DMS114 treated with DMSO at 0.1 percent for 48 hours (cell line): ENCODE measurements around the gene LRRC75A.
"Not testable (repeated sequence)": the region's sequence is repeated elsewhere in the genome, so short reads cannot be mapped to it uniquely, and the experiment has no call there.

Source experiments
- DNase-seq: peaks from one replicate; lab custom pipeline; 2025; ENCODE audit not compliant: unreplicated experiment; lab: John Stamatoyannopoulos, UW

LRRC75A gene

GRCh38 chr17:16455997-16456741 lies 35.8 kb downstream of the LRRC75A start:
- DNase-seq: no peak

DNA sequence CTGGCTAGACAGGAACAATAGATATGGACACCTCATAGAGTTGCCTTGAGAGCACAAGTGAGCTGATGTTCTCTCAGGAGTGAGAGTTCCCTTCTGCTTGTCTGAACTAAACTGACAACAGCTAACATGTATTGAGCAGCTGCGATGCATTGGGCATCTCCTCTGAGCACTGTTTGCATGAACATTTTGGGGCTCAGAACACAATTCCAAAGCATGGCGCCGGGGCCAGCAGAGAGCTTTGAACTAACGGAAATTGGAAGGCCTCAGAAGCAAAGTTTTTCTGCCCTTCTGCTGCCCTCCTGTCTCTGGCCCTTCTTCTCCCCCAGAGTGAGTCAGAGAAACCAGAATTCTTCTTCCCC lies 38.5 kb downstream of the LRRC75A start:
- no peak for DNase-seq

GRCh38 chr17:16452268-16452667 lies 39.7 kb downstream of the LRRC75A start:
- DNase-seq: not testable (repeated sequence)

DNA sequence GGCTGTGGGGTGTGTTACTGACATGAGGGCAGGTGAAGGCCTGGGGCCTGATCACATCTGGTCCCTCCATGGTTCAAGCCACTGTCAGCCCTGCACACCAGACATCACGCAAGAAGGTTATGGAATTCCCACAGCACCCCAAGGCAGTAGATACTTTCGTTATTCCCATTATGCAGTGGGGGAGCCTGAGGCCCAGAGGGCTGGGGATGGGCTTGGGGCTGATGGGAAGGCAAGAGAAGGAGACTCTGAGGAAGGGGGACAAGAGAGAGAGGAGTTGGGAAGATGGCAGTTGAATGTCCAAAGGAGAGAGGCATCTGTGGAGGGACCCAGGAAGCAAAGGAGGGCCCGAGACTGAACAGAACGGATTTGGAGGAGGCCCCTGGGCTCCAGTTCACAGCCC lies 42.0 kb downstream of the LRRC75A start:
- DNase-seq: no peak

- no peak for DNase-seq
Observed at GRCh38 chr17:16449121-16449570, 42.8 kb downstream of the LRRC75A start.

- no peak for DNase-seq
Observed at GRCh38 chr17:16448490-16448889, 43.5 kb downstream of the LRRC75A start.

DNA sequence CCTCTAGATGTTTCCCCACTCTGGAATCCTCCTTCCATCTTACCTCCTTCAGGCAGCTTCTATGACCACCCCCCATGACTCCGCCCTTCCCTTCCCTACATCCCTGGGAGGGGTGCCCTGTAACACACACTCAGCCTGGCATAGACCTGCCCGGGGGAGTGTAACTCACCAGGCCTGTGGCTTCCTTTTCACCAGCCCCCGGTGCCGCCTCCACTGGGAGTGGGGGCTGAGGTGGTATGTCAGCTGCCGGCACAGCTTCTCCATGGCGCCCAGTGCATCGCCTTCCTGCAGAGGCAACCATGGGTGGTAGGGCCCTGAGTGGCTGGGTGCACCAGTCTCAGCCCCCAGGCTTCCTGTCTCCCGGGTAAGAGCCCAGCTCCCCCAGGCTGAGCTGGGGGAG lies 44.3 kb downstream of the LRRC75A start:
- DNase-seq: no peak

GRCh38 chr17:16446338-16446983 lies 45.5 kb downstream of the LRRC75A start:
- no peak for DNase-seq

DNA sequence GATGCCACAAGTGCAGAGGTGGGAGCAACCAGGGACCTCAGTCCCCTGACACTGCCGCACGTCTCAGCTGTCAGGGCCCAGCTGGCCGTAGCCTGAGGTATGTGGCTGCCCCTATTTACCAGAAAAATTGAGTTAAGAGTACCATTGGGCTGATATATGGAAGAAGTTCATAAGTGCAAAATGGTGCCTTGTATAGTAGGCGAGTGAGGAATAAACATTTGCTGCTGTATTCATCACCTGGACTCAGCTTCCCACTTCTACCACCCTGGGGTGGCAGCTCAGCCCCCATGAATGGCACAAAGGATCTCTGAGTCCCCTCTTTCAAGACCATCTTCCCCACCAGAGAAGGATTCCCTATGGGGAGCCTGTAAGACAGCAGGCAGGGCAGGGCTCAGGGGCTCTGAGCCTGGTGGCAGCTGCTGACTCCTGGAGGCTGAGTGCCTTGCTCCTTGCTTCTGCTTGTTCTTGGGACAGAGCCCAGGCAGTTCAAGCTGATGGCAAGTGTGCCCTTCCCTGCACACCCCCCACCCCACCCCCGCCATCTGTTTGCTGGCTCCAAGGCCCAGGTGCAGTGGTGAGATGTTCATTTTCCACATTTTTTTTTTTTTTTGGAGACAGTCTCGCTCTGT lies 47.6 kb downstream of the LRRC75A start:
- DNase-seq: no peak

DNA sequence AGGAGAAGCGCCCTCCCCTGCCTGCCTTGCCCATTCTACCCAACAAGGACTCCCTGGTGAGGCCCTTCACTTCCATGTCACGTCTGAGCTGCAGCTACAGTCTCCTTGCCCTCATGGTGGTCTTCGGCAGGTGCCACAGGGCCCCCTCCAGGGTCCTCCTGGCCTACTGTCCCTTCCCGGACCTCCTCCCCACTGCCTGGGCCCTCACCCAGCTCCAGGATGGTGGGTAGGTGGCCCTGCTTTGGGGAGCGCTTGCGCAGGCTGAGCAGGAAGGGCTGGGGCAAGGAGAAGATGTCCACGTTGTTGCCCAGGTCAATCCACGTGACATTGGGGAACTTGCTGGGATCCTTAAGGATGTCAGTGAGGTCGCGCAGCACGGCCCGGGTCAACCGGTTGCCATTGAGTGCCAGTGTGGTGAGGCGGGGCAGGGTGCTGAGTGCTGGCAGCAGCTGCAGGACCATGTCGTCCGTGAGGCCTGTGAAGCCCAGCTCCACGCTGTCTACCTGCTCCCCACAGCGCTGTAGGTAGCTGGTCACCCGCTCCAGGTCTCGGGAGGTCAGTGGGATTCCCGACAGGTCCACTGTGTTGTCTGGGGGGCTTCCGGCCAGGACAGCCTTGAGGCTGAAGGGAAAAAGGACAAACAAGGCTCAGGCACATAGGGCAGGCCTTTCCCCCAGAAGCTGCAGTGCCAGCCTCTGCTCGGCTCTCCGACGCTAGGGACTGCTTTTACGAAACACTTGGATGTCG lies 48.3 kb downstream of the LRRC75A start:
- no peak for DNase-seq

DNA sequence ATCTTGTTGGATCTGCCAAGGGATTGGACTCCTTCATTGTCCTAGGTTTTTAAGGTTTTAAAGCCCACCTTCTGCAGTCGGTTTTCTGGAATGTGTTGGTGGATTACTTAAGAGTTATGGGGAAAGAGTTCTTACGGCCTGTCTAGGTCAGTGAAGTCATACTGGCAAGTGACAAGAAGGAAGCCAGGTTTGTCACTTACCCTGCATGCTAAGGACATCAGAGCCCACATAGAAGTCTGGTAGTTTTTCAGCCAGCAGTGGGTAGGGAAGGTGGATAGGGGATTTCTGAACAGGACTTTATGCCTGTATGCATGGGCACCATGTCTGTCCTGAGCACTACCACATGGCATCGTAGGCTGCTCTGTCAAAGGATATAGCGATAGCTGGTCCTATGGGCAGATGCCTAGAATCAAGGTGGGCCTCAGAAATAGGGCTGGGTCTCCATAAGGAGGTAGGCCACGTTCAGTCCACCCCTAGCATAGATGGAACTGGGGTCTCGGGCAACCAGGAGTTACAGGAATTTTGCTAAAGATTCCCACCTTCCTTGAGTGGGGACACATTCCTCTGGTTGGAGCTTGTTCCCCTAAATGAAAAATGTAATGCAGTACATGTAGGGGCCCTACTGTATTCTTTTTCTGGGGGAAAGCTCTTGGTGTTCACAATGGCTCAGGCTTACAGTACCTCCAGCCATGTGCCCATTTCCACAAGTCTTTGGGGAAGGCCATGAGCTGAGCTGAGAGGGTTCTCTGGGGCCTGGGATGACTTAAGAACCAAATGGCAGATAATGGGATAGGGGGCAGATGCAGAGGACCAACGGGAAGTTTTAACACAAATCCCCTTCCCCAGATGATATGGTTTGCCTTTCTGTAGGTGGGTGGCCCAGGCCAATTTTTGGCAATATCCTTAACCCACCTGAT lies 49.1 kb downstream of the LRRC75A start:
- no peak for DNase-seq

DNA sequence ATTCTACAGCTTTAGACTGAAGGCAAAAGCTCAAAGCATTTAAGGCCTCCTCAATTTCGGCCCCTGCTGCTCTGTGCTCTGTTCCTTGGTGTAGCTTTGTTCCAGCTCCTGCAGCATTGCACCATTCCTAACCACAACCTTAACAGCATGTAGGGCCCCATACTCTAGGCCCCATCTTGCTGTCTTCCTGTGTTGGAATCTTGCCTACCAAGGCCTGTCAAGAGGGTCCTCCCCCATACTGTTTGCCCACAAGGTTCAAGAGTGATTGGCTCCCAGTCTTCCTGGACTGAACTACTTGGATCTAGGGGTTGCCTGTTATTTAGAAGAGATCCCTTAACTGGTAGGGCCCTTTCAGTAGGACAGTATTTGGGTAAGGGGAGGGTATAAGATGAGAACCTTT lies 49.9 kb downstream of the LRRC75A start:
- no peak for DNase-seq

- no peak for DNase-seq
Observed at GRCh38 chr17:16440901-16441629, 50.9 kb downstream of the LRRC75A start.

- not testable (repeated sequence) for DNase-seq
Observed at GRCh38 chr17:16440354-16440753, 51.6 kb downstream of the LRRC75A start.

GRCh38 chr17:16439811-16440351 lies 52.1 kb downstream of the LRRC75A start:
- DNase-seq: no peak

DNA sequence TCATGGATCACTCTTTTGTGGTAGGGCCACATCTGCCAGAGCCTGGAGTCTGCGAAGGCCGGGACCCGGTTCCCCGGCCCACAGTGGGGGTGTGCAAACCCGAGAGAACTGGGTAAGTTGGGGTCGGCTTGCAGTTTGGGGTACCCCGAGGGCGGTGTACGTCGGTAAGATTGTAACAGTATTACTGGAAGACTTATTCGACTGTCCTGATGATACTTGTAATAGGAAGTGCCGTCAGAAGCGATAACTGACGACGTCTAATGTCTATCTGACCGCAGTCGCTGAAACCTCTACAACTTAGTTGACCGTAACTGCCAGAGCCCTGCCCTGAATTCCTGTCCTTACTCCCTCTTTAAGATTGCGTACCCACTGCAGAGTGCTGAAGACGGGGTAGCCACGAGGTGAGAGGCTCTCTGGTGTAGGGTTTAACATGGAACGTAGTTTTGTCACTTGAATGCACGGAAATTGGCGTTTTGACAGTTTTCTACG lies 52.6 kb downstream of the LRRC75A start:
- DNase-seq: no peak

DNA sequence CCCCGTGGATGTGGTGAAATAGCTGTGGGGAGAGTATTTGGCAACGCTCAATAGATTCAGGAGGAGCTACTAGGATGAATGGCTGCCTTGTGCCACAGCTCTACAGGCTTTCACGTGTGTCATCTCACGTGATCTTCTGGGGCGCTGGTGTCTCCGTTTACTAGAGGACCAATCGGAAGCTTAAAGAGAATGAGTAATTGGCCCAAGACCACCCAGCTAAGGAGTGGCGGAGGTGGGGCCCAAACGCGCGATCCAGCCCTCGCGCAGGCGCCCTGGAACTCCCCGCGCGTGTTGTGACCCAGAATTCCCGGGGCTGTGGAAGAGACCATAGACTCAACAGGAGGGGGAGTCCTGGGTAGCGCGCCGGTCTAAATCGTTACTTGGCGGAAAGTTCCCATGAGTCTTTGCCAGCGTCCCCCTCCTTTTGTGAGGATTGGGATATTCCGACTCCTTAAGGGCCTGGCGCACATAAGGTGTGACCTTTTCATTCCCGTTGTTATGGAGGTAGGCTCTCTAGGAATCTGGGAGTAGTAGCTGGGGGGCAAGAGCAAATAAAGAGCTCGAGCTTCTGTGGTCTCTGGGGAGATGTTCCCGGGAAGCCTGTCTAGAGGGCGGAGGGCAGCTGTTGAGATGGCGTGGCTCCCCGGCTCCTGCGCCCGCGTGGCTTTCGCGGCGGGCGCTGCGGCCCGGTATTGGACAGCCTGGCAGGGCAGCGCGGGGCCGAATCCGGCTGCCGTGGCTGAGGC lies 53.3 kb downstream of the LRRC75A start:
- DNase-seq: peak; percentile 83

DNA sequence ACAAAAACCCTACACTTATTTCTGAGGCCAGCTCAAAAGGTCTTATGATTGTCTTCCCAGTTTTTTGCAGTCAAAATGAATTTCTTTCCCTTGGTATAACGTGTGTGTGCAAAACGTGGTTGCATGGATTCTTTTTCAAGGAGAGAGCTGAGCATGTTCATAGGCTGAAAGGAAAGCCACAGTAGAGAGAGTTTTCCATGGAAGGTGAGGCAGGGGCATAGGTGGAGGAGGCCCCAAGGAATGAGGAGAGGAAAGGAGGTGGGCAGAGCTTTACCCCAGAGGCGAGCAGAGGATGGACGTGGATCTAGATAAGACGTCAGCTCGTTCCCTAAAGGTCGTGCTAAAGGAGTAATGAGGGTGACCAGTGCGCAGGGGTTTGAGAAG lies 53.8 kb downstream of the LRRC75A start:
- DNase-seq: no peak

- no peak for DNase-seq
Observed at GRCh38 chr17:16437083-16437482, 54.9 kb downstream of the LRRC75A start.
